Body of pancreas (tissue), 4 donors: Measurements from ENCODE around the gene TOR1AIP1.

ENCODE experiments used
- POLR2A ChIP-seq, 3 donors: fragments of 450-650 bp; IDR thresholded peaks; one replicate each; pipeline ENCODE4 v1.6.1; 2016; ENCODE audit warnings: antibody characterized with exemption in 3 of 3, mild to moderate bottlenecking in 2 of 3
- TF ChIP-seq, protein P1 (sequence below), 7 experiments: fragments of 450-650 bp in 4 of 7; fragments of 200-600 bp in 3 of 7; sonication (generic) in 3 of 7; IDR thresholded peaks; one replicate each; pipeline ENCODE4 v1.5.1; 2016 to 2019; ENCODE audit warnings: antibody characterized with exemption in 7 of 7

GRCh38 chr1:179881642-179882252 is 338 bp upstream of the TOR1AIP1 start:
- TF ChIP-seq, protein P1, sequence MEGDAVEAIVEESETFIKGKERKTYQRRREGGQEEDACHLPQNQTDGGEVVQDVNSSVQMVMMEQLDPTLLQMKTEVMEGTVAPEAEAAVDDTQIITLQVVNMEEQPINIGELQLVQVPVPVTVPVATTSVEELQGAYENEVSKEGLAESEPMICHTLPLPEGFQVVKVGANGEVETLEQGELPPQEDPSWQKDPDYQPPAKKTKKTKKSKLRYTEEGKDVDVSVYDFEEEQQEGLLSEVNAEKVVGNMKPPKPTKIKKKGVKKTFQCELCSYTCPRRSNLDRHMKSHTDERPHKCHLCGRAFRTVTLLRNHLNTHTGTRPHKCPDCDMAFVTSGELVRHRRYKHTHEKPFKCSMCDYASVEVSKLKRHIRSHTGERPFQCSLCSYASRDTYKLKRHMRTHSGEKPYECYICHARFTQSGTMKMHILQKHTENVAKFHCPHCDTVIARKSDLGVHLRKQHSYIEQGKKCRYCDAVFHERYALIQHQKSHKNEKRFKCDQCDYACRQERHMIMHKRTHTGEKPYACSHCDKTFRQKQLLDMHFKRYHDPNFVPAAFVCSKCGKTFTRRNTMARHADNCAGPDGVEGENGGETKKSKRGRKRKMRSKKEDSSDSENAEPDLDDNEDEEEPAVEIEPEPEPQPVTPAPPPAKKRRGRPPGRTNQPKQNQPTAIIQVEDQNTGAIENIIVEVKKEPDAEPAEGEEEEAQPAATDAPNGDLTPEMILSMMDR (IDR thresholded peaks at IDR 0.05): no peak
- peak in 1 of 3 donors; percentile 84 for TF ChIP-seq POLR2A (IDR thresholded peaks at IDR 0.05)
